Body of pancreas (tissue), 4 donors: ENCODE data around the gene RIMBP2.

Source experiments
- CTCF ChIP-seq, 7 experiments: fragments of 450-650 bp in 4 of 7; fragments of 200-600 bp in 3 of 7; sonication (generic) in 3 of 7; IDR thresholded peaks; one replicate each; pipeline ENCODE4 v1.5.1; 2016 to 2019; ENCODE audit warnings: antibody characterized with exemption in 7 of 7
- POLR2A ChIP-seq, 3 donors: fragments of 450-650 bp; IDR thresholded peaks; one replicate each; pipeline ENCODE4 v1.6.1; 2016; ENCODE audit warnings: antibody characterized with exemption in 3 of 3, mild to moderate bottlenecking in 2 of 3

GRCh38 chr12:130557201-130557600, 158.9 kb downstream of the RIMBP2 start:
- TF ChIP-seq CTCF (IDR thresholded peaks at IDR 0.05): no peak
- no peak for TF ChIP-seq POLR2A (IDR thresholded peaks at IDR 0.05)
